ENCODE measurements around the gene ARAP1. TPM values are rescaled to one million over a fixed set of nuclear protein-coding genes. Genes with fewer than 3 reads are reported as not detected.

The ARAP1 gene
- total RNA-seq, 1 donor from 2014 or later, result 60.2 TPM

- TF ChIP-seq CTCF (conservative IDR thresholded peaks at IDR 0.05; ENCODE audit: low read depth, low read length), result no peak
- no peak for DNase-seq (ENCODE audit: low read depth)
These were observed 10.2 kb downstream of the ARAP1 start for GRCh38 chr11:72741849-72742512.

GRCh38 chr11:72741429-72741833 lies 10.8 kb downstream of the ARAP1 start:
- no peak for DNase-seq (ENCODE audit: low read depth)

More at GRCh38 chr11:72741849-72742512, 10.2 kb downstream of the ARAP1 start:
- no peak overlapping the region for H3K4me3 ChIP-seq (ENCODE audit: low read depth, low read length)

GRCh38 chr11:72740562-72741428 lies 11.4 kb downstream of the ARAP1 start:
- TF ChIP-seq CTCF (conservative IDR thresholded peaks at IDR 0.05; ENCODE audit: low read depth, low read length), result no peak
- no peak overlapping the region for H3K4me3 ChIP-seq (ENCODE audit: low read depth, low read length)
- DNase-seq (ENCODE audit: low read depth), result no peak

More at GRCh38 chr11:72741429-72741833, 10.8 kb downstream of the ARAP1 start:
- H3K4me3 ChIP-seq (ENCODE audit: low read depth, low read length), result no peak overlapping the region
- no peak for TF ChIP-seq CTCF (conservative IDR thresholded peaks at IDR 0.05; ENCODE audit: low read depth, low read length)

- DNase-seq (ENCODE audit: low read depth), result no peak
- TF ChIP-seq CTCF (conservative IDR thresholded peaks at IDR 0.05; ENCODE audit: low read depth, low read length), result no peak
- no peak overlapping the region for H3K4me3 ChIP-seq (ENCODE audit: low read depth, low read length)
These were observed 12.2 kb downstream of the ARAP1 start for GRCh38 chr11:72740060-72740424.

GRCh38 chr11:72739240-72740059 lies 12.8 kb downstream of the ARAP1 start:
- no peak for DNase-seq (ENCODE audit: low read depth)
- TF ChIP-seq CTCF (conservative IDR thresholded peaks at IDR 0.05; ENCODE audit: low read depth, low read length), result no peak
- no peak overlapping the region for H3K4me3 ChIP-seq (ENCODE audit: low read depth, low read length)

GRCh38 chr11:72738199-72739141 lies 13.7 kb downstream of the ARAP1 start:
- DNase-seq (ENCODE audit: low read depth), result no peak

More at GRCh38 chr11:72738199-72739141, 13.7 kb downstream of the ARAP1 start:
- H3K4me3 ChIP-seq (ENCODE audit: low read depth, low read length), result no peak overlapping the region
- TF ChIP-seq CTCF (conservative IDR thresholded peaks at IDR 0.05; ENCODE audit: low read depth, low read length), result no peak
